Esophagus muscularis mucosa (tissue), 4 donors: Measurements from ENCODE around the gene GRIP1.

Source experiments
- CTCF ChIP-seq, 3 experiments: fragments of 200-600 bp in 2 of 3; fragments of 450-650 bp in 1 of 3; sonication (generic) in 2 of 3; IDR thresholded peaks; one replicate each; pipeline ENCODE4 v1.5.1; 2017 to 2019; ENCODE audit warnings: antibody characterized with exemption in 3 of 3, mild to moderate bottlenecking in 2 of 3, moderate library complexity in 1 of 3
- EP300 ChIP-seq: sonication (generic); formaldehyde crosslinking; IDR thresholded peaks from one replicate; pipeline ENCODE4 v1.6.1; 2017; ENCODE audit warnings: antibody characterized with exemption
- POLR2A ChIP-seq: fragments of 450-650 bp; IDR thresholded peaks from one replicate; pipeline ENCODE4 v1.6.1; 2017; ENCODE audit warnings: antibody characterized with exemption, moderate library complexity, mild to moderate bottlenecking, low read depth
- POLR2AphosphoS5 ChIP-seq, 2 donors: sonication (generic); formaldehyde crosslinking; IDR thresholded peaks; one replicate each; pipeline ENCODE4 v1.6.1; 2017; ENCODE audit warnings: antibody characterized with exemption in 2 of 2

GRCh38 chr12:66563220-66563619, 115.7 kb downstream of the GRIP1 start:
- TF ChIP-seq CTCF (IDR thresholded peaks at IDR 0.05) = no peak
- TF ChIP-seq POLR2A = no peak
- TF ChIP-seq POLR2AphosphoS5 (IDR thresholded peaks at IDR 0.05) = no peak
- no peak for TF ChIP-seq EP300
